ENCODE data around the gene ZNF618.
A peak's percentile ranks its signal among the peaks of the same experiment; 100 is the strongest.
"Not testable (repeated sequence)": the region's sequence is repeated elsewhere in the genome, so short reads cannot be mapped to it uniquely, and the experiment has no call there.

Gene ZNF618

GRCh38 chr9:114026335-114026734 lies 150.2 kb downstream of the ZNF618 start:
- no peak for DNase-seq

GRCh38 chr9:114027159-114027862 lies 151.2 kb downstream of the ZNF618 start:
- DNase-seq = no peak

GRCh38 chr9:114027863-114028465 lies 151.9 kb downstream of the ZNF618 start:
- no peak for DNase-seq

GRCh38 chr9:114028646-114029045 lies 152.5 kb downstream of the ZNF618 start:
- peak; percentile 43 for DNase-seq

GRCh38 chr9:114029311-114030170 lies 153.4 kb downstream of the ZNF618 start:
- peak; percentile 30 for DNase-seq

- DNase-seq = peak; percentile 17
These were observed 154.3 kb downstream of the ZNF618 start for GRCh38 chr9:114030364-114030763.

- no peak for DNase-seq
These were observed 155.0 kb downstream of the ZNF618 start for GRCh38 chr9:114031037-114031630.

- peak; percentile 17 for DNase-seq
These were observed 156.1 kb downstream of the ZNF618 start for GRCh38 chr9:114031948-114032840.

GRCh38 chr9:114033397-114034103 lies 157.4 kb downstream of the ZNF618 start:
- no peak for DNase-seq

GRCh38 chr9:114034196-114034595 lies 158.1 kb downstream of the ZNF618 start:
- no peak for DNase-seq

- DNase-seq = no peak
These were observed 158.6 kb downstream of the ZNF618 start for GRCh38 chr9:114034661-114035062.

- DNase-seq = no peak
These were observed 159.2 kb downstream of the ZNF618 start for GRCh38 chr9:114035221-114035844.

- no peak for DNase-seq
These were observed 160.0 kb downstream of the ZNF618 start for GRCh38 chr9:114035845-114036801.

- no peak for DNase-seq
These were observed 161.1 kb downstream of the ZNF618 start for GRCh38 chr9:114037249-114037648.

GRCh38 chr9:114037961-114038723 lies 162.0 kb downstream of the ZNF618 start:
- no peak for DNase-seq

GRCh38 chr9:114038724-114039313 lies 162.7 kb downstream of the ZNF618 start:
- DNase-seq = no peak

GRCh38 chr9:114039484-114039883 lies 163.4 kb downstream of the ZNF618 start:
- DNase-seq = peak; percentile 37

- DNase-seq = not testable (repeated sequence)
These were observed 167.6 kb downstream of the ZNF618 start for GRCh38 chr9:114043660-114044059.

Measured in activated CD8-positive, alpha-beta memory T cell treated with anti-CD3 and anti-CD28 coated beads for 24 hours (primary cell).